Putamen (tissue), 1 donor: ENCODE measurements around the gene SIX2.

ENCODE experiments used
- DNase-seq: peaks from one replicate; pipeline ENCODE4 v3.0.0-alpha.2; 2016; ENCODE audit warnings: low spot score

Gene SIX2

DNA sequence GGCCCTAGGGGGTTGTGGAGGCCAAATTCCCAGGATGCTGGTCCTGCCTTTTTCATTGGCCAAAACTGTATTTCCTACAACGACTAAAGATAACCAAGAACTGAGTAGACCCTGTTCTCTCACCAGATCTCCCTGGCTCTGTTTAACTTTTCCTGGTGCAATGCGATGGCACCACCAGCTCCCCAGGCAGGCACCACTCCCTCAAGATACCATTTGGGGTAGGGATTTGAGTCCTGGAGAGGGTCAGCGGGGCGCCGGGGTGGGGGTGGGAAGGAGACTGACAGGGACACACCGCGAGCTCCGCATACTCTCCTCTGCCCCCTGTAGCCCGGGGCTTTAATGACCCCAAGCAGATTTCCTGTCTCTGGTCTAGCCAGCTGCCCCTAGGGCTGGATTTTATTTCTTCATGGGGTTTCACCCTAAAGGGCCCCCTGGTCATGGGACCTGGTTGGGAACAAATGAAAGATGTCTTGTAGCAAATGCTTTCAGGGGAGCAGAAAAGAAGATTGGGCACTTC lies 7.3 kb downstream of the SIX2 start:
- no peak for DNase-seq

DNA sequence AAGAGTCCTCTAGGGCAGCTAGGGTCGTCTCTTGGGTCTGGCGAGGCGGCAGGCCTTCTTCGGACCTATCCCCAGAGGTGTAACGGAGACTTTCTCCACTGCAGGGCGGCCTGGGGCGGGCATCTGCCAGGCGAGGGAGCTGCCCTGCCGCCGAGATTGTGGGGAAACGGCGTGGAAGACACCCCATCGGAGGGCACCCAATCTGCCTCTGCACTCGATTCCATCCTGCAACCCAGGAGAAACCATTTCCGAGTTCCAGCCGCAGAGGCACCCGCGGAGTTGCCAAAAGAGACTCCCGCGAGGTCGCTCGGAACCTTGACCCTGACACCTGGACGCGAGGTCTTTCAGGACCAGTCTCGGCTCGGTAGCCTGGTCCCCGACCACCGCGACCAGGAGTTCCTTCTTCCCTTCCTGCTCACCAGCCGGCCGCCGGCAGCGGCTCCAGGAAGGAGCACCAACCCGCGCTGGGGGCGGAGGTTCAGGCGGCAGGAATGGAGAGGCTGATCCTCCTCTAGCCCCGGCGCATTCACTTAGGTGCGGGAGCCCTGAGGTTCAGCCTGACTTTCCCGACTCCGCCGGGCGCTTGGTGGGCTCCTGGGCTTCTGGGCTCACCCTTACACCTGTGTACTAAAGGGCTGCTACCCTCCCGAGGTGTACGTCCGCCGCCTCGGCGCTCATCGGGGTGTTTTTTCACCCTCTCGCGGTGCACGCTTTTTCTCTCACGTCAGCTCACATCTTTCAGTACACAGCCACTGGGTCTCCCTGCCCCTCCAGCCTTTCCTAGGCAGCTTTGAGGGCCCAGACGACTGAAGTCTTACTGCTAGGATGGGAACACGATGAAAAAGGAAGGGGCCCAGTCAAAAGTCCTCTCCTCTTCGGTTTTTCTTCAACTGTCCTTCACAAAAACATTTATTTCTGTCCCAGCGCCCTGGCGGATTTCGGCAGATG lies 8.1 kb downstream of the SIX2 start:
- DNase-seq = no peak

- no peak for DNase-seq
These were observed 8.8 kb downstream of the SIX2 start for GRCh38 chr2:45000341-45000901.

- no peak for DNase-seq
These were observed 9.7 kb downstream of the SIX2 start for GRCh38 chr2:44999540-44999939.

GRCh38 chr2:44997963-44998362 lies 11.3 kb downstream of the SIX2 start:
- DNase-seq = no peak

DNA sequence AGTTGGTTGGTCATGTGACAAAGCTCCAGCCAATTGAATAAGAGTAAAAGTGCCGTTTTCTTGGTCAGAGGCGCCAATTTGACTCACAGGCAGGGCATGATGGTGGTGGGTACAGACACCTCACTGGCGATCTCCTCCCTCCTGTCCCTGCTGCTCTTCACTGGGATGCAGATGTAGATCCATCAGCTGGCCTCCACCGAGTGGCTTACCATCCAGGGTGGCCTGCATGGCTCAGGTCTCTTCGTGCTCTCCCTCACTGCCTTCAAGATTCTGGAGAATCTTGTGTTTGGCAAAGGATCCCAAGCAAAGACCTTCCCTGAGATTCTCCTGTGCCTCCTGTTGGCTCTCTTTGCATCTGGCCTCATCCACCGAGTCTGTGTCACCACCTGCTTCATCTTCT lies 12.9 kb downstream of the SIX2 start:
- DNase-seq = no peak

DNA sequence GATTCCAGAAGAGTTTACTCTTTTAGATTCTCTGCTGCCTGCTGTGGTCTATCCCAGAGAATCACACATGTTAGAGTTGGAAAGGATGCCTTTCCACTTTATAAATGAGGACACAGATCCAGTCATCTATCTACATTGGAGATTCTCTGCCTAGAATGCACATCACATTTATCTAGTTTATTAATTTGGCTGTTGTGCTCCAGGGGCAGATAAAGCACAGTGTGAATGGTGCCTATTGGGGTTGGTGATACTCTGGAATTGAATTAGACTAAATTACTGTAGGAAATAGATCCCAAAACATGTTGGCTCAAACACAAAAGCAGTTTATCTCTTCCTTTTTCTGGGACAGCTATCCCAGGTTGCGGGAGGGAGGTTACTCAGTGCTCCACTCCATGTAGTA lies 14.9 kb downstream of the SIX2 start:
- DNase-seq = no peak

DNA sequence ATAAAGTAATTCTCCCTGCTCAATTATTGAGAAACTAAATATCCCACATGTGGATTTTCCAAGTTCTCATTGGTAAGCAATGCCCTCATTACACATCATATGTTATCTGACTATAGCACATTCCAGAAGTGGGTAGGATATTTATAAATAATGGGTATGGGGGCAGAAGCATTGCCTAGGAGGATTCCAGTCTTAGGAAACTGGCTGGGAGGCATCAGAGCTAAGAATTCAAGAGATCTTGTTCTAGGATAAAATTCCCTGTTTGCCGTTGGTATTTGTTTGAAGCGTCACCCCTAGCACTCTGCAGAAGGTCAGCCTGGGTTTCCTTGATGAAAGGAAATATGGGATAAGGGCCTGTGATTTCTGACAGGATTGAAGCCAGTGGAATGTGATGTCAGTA lies 20.1 kb downstream of the SIX2 start:
- no peak for DNase-seq

DNA sequence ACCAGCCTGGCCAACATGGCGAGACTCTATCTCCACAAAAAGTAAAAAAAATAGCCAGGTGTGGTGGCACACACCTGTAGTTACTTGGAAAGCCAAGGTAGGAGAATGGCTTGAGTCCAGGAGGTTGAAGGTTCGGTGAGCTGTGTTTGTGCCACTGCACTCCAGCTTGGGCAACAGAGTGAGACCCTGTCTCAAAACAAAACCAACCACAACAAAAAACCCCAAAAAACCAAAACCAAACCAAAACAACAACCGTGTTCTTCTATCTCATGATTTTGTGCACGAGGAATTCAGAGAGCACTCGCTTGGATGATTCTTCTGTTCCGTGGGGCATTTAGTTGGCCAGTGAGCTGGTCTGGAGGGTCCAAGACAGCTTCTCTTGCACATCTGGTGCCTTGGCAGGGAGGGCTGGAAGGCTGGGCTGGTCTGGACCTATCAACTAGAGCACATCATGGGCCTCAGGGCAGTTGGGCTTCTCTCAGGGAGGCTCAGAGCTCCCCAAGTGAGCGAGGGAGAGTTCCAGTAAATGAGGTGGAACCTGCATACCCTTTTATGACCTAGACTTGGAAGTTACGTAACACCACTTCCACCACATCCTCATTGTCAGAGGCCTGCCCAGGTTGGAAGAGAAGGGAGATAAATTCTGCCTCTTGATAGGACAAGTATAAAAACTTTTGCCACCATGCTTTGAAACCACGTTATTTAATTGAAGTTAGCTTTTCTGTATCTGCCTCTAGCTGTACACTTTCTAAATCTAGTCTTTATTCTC lies 25.2 kb downstream of the SIX2 start:
- DNase-seq = no peak

DNA sequence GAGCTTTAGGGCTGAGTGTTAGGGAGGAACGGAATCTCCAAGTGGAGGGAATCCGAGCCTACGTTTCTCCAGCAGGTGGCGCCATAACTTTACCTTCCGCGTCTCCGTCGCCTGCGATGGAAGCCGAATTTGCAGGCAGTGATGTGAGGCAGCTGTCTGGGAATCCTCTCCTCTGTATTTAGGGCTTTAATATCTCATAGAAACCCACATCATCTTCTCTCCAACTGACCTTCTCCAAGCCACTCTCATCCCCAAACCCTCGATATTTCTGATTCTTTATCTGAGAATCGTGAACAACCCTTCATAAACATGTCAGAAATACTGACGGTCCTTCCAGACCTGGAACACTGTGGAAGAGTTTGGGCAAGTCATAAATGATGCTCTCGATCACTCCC lies 27.5 kb downstream of the SIX2 start:
- DNase-seq = peak; percentile 64

- no peak for DNase-seq
These were observed 28.2 kb downstream of the SIX2 start for GRCh38 chr2:44980751-44981713.

DNA sequence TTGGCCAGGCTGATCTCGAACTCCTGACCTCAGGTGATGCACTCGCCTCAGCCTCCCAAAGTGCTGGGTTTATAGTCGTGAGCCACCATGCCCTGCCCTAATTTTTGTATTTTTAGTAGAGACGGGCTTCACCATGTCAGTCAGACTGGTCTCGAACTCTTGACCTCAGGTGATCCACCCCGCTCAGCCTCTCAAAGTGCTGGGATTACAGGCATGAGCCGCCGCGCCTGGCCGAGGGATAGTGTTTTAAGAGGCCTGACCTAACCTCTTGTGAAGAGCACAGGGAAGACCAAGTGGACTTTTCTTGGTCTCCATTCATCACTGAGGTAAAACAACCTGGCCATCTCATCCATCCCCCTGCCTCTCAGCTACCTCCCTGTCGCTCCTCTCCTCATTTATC lies 29.7 kb downstream of the SIX2 start:
- DNase-seq = no peak

GRCh38 chr2:44975571-44976450 lies 33.4 kb downstream of the SIX2 start:
- DNase-seq = no peak

GRCh38 chr2:44974064-44974715 lies 35.1 kb downstream of the SIX2 start:
- DNase-seq = no peak

DNA sequence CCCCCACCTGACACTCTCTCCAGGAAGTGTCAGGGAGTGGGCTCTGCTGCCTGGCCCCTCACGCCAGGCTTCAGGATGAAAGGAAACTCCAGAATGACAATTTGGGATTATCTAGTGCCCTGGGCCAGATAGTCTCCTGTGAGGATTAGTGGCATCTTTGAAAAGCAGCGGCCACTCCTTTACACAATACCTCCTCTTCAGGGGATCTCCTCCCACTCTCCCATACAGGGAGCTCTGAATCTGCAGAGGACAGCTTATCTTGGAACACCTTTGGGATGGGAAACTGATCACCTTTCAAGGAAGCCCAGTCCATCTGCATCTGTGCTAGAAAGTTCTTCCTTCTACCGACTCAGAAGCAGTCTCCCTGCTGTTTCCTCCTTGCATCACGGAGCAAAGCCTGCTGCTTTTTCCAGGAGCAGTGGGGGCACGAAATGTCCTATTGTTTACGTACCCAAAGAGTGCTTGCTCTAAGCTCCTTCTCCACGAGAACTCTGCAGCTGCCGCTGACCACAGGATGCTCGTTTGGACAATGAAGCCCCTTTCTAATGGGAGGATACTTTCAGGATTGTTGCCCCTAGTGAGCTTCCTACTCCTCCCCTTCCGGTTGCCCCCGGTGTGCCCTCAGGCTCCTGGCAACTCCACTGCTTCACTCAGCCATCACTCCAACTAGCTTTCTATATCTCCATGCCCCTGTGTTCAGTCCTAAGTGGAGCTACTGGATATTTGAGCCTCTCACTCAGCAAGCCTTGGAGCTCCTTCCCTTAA lies 36.3 kb downstream of the SIX2 start:
- DNase-seq = no peak

GRCh38 chr2:44970846-44971450 lies 38.3 kb downstream of the SIX2 start:
- DNase-seq = no peak

GRCh38 chr2:44969936-44970335 lies 39.3 kb downstream of the SIX2 start:
- DNase-seq = no peak

GRCh38 chr2:44967727-44968432 lies 41.4 kb downstream of the SIX2 start:
- DNase-seq = no peak
